SK-N-SH (cell line): ENCODE results near the gene C8B. TPM values are rescaled to one million over a fixed set of nuclear protein-coding genes. Genes with fewer than 3 reads are reported as not detected.

Experiments used
- CTCF ChIA-PET: fragments of 300-600, 350-600 bp; formaldehyde crosslinking; extraction: SDS; loops from one replicate; lab custom pipeline; 2021; lab: Yijun Ruan, JAX
- POLR2A ChIA-PET: fragments of 350-600 bp; sonication (Branson Sonifier 250); formaldehyde crosslinking; extraction: SDS; loops from one replicate; lab custom pipeline; 2020; ENCODE audit warnings: antibody characterized with exemption, inconsistent platforms; lab: Yijun Ruan, JAX
- DNase-seq: peaks from one replicate; pipeline ENCODE4 v3.0.0; 2012
- H2AFZ ChIP-seq: fragments of 200-600 bp; sonication (generic); 2 replicates; pipeline ENCODE4 v1.8.1; 2016; ENCODE audit warnings: antibody characterized with exemption, mild to moderate bottlenecking, low read depth
- H3F3A ChIP-seq: fragments of 200-600 bp; sonication (generic); replicated peaks from 2 replicates; pipeline ENCODE3; 2016; ENCODE audit warnings: antibody characterized with exemption, mild to moderate bottlenecking; ENCODE audit not compliant: insufficient read depth
- H3K27ac ChIP-seq, 2 experiments: fragments of 200-500 bp in 1 of 2; fragments of 200-600 bp in 1 of 2; sonication (Bioruptor generic) in 1 of 2; sonication (generic), shearing (Covaris generic) in 1 of 2; 2 replicates each; pipeline versions ENCODE4 v1.5.1 to v1.6.1; 2014 to 2016; ENCODE audit warnings: low read depth in 2 of 2, inconsistent platforms in 1 of 2, low read length in 1 of 2, mild to moderate bottlenecking in 1 of 2, mixed read lengths in 1 of 2
- H3K27me3 ChIP-seq: fragments of 200-600 bp; sonication (generic), shearing (Covaris generic); 2 replicates; pipeline ENCODE4 v1.6.1; 2016; ENCODE audit warnings: mixed run types; ENCODE audit not compliant: insufficient read depth
- H3K36me3 ChIP-seq, 2 experiments: fragments of 200-500 bp in 1 of 2; fragments of 200-600 bp in 1 of 2; sonication (Bioruptor generic) in 1 of 2; sonication (generic) in 1 of 2; replicated peaks in 1 of 2; 2 replicates each; pipeline versions ENCODE3 to v1.5.1; 2014 to 2016; ENCODE audit warnings: low read length in 1 of 2, mild to moderate bottlenecking in 1 of 2; ENCODE audit not compliant: insufficient read depth in 2 of 2, control insufficient read depth in 1 of 2
- H3K4me1 ChIP-seq, 2 experiments: fragments of 200-500 bp in 1 of 2; fragments of 200-600 bp in 1 of 2; sonication (Bioruptor generic) in 1 of 2; sonication (generic), shearing (Covaris generic) in 1 of 2; 2 replicates each; pipeline versions ENCODE4 v1.5.1 to v1.6.1; 2014 to 2016; ENCODE audit warnings: low read depth in 1 of 2, low read length in 1 of 2, mixed run types in 1 of 2; ENCODE audit not compliant: insufficient read depth in 2 of 2, control insufficient read depth in 1 of 2
- H3K4me2 ChIP-seq: fragments of 200-600 bp; sonication (generic), shearing (Covaris generic); 2 replicates; pipeline ENCODE4 v1.6.1; 2017; ENCODE audit warnings: mixed run types
- H3K4me3 ChIP-seq, 2 experiments: fragments of 200-500 bp in 1 of 2; fragments of 200-600 bp in 1 of 2; sonication (Bioruptor generic) in 1 of 2; sonication (generic), shearing (Covaris generic) in 1 of 2; 2 replicates each; pipeline versions ENCODE4 v1.5.1 to v1.8.1; 2014 to 2016; ENCODE audit warnings: low read depth in 2 of 2, inconsistent platforms in 1 of 2, low read length in 1 of 2, mild to moderate bottlenecking in 1 of 2, mixed read lengths in 1 of 2, moderate library complexity in 1 of 2
- H3K79me2 ChIP-seq: fragments of 200-600 bp; sonication (generic); 2 replicates; pipeline ENCODE4 v1.8.1; 2017; ENCODE audit warnings: mild to moderate bottlenecking; ENCODE audit not compliant: insufficient read depth
- H3K9ac ChIP-seq: fragments of 200-600 bp; sonication (generic); 2 replicates; pipeline ENCODE4 v1.6.1; 2017; ENCODE audit warnings: mixed run types
- H3K9me2 ChIP-seq: fragments of 200-600 bp; sonication (generic); 2 replicates; pipeline ENCODE4 v1.6.1; 2017; ENCODE audit warnings: mixed run types
- H3K9me3 ChIP-seq: fragments of 200-600 bp; sonication (generic); 2 replicates; pipeline ENCODE4 v1.6.1; 2017; ENCODE audit warnings: mixed run types, mild to moderate bottlenecking, moderate library complexity
- H4K20me1 ChIP-seq: fragments of 200-600 bp; sonication (generic); 2 replicates; pipeline ENCODE4 v1.6.1; 2017; ENCODE audit warnings: mild to moderate bottlenecking, mixed run types; ENCODE audit not compliant: insufficient read depth
- EZH2phosphoT487 ChIP-seq: fragments of 200-600 bp; sonication (generic); IDR thresholded peaks from 2 replicates; pipeline ENCODE4 v1.6.1; 2017; ENCODE audit warnings: low read depth, mixed run types, mild to moderate bottlenecking, antibody characterized with exemption, moderate library complexity, borderline replicate concordance
- FOSL2 ChIP-seq: IDR thresholded peaks from 2 replicates; pipeline ENCODE4 v1.4.0; 2012; ENCODE audit warnings: low read depth, mild to moderate bottlenecking, moderate library complexity, borderline replicate concordance
- FOXJ3 ChIP-seq: sonication (generic); formaldehyde crosslinking; IDR thresholded peaks from 2 replicates; pipeline ENCODE4 v1.5.1; 2020; ENCODE audit warnings: mild to moderate bottlenecking, missing genetic modification reagents
- FOXM1 ChIP-seq: IDR thresholded peaks from 2 replicates; pipeline ENCODE4 v1.4.0; 2012; ENCODE audit warnings: low read depth, mild to moderate bottlenecking
- GABPA ChIP-seq: IDR thresholded peaks from 2 replicates; pipeline ENCODE4 v1.4.0; 2012; ENCODE audit warnings: low read depth, mild to moderate bottlenecking
- GATA2 ChIP-seq: sonication (generic); formaldehyde crosslinking; IDR thresholded peaks from 2 replicates; pipeline ENCODE4 v1.5.0; 2020; ENCODE audit warnings: mild to moderate bottlenecking, missing genetic modification reagents
- JUND ChIP-seq: IDR thresholded peaks from 2 replicates; pipeline ENCODE4 v1.4.0; 2012
- MXI1 ChIP-seq: IDR thresholded peaks from 2 replicates; pipeline ENCODE4 v1.6.1; 2012; ENCODE audit warnings: mild to moderate bottlenecking, low read depth, low read length, improper control_type of control experiment
- PBX3 ChIP-seq: IDR thresholded peaks from 2 replicates; pipeline ENCODE4; 2012
- POLR2AphosphoS5 ChIP-seq: IDR thresholded peaks from 2 replicates; pipeline ENCODE4 v1.6.1; 2012; ENCODE audit warnings: low read depth, low read length
- SIN3A ChIP-seq: IDR thresholded peaks from 2 replicates; pipeline ENCODE4 v1.6.1; 2012; ENCODE audit warnings: low read depth, mild to moderate bottlenecking, low read length, moderate library complexity, borderline replicate concordance
- TAF1 ChIP-seq: IDR thresholded peaks from 2 replicates; pipeline ENCODE4 v1.6.1; 2012; ENCODE audit warnings: low read depth, mild to moderate bottlenecking, low read length, moderate library complexity, borderline replicate concordance
- TCF12 ChIP-seq: IDR thresholded peaks from 2 replicates; pipeline ENCODE4 v1.4.0; 2012
- TEAD4 ChIP-seq: IDR thresholded peaks from 2 replicates; pipeline ENCODE4 v1.4.0; 2012; ENCODE audit warnings: mild to moderate bottlenecking, borderline replicate concordance; ENCODE audit not compliant: insufficient read depth
- WGBS: methylation state at CpG from one replicate; pipeline ENCODE4 v1.1.6; 2017; ENCODE audit warnings: low lambda C conversion rate; 5-methylcytosine and 5-hydroxymethylcytosine counted together
- polyA plus RNA-seq, 3 experiments: library from polyadenylated mRNA; depleted of rRNA; stranded (reverse); fragments of >200 nt; gene quantifications; 2 replicates each; pipeline ENCODE4 v1.2.3, GENCODE V29; 2012
- TF ChIP-seq, protein P1 (sequence below): IDR thresholded peaks from 2 replicates; pipeline ENCODE4 v1.4.0; 2012; ENCODE audit warnings: low read depth, borderline replicate concordance
- TF ChIP-seq, protein P2 (sequence below): fragments of 200-600 bp; sonication (generic); IDR thresholded peaks from 2 replicates; pipeline ENCODE4 v1.6.1; 2017; ENCODE audit warnings: antibody characterized with exemption, mild to moderate bottlenecking, moderate library complexity
- TF ChIP-seq, protein P3 (sequence below): fragments of 150-350 bp; IDR thresholded peaks from 2 replicates; pipeline ENCODE4 v1.6.1; 2017; ENCODE audit warnings: antibody characterized with exemption, low read length, low read depth, borderline replicate concordance

Gene C8B
- polyA plus RNA-seq, 1 of the 3 experiments (the other 2 are of a cell fraction): not detected

DNA sequence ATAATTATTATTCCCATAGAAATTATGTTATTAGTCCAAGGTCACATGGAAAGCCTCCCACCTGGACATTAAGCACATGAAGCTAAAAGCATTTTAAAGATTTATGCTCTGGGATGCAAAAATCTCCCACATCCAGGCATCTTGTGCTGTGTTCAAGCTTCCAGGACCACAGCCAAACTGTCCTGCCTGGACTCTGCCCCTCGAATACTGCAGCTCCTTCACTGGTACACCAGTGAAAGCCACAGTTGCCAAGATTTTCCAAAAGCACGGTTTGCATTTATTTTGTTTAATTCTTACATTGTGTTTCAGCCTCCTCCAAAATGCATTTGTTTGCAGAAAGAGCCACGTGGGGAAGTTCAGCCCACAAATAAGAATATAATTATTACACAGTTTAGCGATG, 38.6 kb downstream of the C8B start:
- CTCF ChIA-PET: no interaction called here
- no peaks in the 10 kb centered on the region for H3K79me2 ChIP-seq
- no peaks in the 10 kb centered on the region for H3K9me2 ChIP-seq
- no peak overlapping the region for H3K27ac ChIP-seq
- 51% methylated on average over 4 of the region's 4 CpGs for WGBS
- H3K4me1 ChIP-seq: peaks cover 0 to 2% of the 10 kb centered on the region in 2 experiments; a peak in 1 of 4 replicates
- H4K20me1 ChIP-seq: no peaks in the 10 kb centered on the region
- H3K27me3 ChIP-seq: no peaks in the 10 kb centered on the region
- no peak overlapping the region for H3K9ac ChIP-seq
- no peaks in the 10 kb centered on the region for H3F3A ChIP-seq
- H3K36me3 ChIP-seq: no peaks in the 10 kb centered on the region
- H3K4me3 ChIP-seq: no peak overlapping the region
- no peak for DNase-seq
- TF ChIP-seq MXI1 (no peak), TCF12 (no peak), FOSL2 (no peak), GATA2 (CRISPR knock-in tag) (no peak), FOXM1 (no peak), SIN3A (no peak), TAF1 (no peak)
- TF ChIP-seq, protein P1, sequence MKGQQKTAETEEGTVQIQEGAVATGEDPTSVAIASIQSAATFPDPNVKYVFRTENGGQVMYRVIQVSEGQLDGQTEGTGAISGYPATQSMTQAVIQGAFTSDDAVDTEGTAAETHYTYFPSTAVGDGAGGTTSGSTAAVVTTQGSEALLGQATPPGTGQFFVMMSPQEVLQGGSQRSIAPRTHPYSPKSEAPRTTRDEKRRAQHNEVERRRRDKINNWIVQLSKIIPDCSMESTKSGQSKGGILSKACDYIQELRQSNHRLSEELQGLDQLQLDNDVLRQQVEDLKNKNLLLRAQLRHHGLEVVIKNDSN: no peak
- TF ChIP-seq, protein P2, sequence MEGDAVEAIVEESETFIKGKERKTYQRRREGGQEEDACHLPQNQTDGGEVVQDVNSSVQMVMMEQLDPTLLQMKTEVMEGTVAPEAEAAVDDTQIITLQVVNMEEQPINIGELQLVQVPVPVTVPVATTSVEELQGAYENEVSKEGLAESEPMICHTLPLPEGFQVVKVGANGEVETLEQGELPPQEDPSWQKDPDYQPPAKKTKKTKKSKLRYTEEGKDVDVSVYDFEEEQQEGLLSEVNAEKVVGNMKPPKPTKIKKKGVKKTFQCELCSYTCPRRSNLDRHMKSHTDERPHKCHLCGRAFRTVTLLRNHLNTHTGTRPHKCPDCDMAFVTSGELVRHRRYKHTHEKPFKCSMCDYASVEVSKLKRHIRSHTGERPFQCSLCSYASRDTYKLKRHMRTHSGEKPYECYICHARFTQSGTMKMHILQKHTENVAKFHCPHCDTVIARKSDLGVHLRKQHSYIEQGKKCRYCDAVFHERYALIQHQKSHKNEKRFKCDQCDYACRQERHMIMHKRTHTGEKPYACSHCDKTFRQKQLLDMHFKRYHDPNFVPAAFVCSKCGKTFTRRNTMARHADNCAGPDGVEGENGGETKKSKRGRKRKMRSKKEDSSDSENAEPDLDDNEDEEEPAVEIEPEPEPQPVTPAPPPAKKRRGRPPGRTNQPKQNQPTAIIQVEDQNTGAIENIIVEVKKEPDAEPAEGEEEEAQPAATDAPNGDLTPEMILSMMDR: no peak
- H2AFZ ChIP-seq: no peak overlapping the region
- no peak overlapping the region for H3K4me2 ChIP-seq
- POLR2A ChIA-PET: no interaction called here
- H3K9me3 ChIP-seq: no peaks in the 10 kb centered on the region

GRCh38 chr1:56925193-56925592, 40.6 kb downstream of the C8B start:
- H3K36me3 ChIP-seq: no peaks in the 10 kb centered on the region
- H3F3A ChIP-seq: no peaks in the 10 kb centered on the region
- H3K4me1 ChIP-seq: peaks cover 0 to 6% of the 10 kb centered on the region in 2 experiments; a peak in 1 of 4 replicates
- H3K9me2 ChIP-seq: no peaks in the 10 kb centered on the region
- no peak overlapping the region for H3K27ac ChIP-seq
- H4K20me1 ChIP-seq: no peaks in the 10 kb centered on the region
- ChIA-PET CTCF (no interaction called here), POLR2A (no interaction called here)
- H3K27me3 ChIP-seq: no peaks in the 10 kb centered on the region
- no peak for DNase-seq
- no peaks in the 10 kb centered on the region for H3K9me3 ChIP-seq
- no peak overlapping the region for H3K9ac ChIP-seq
- H2AFZ ChIP-seq: no peak overlapping the region
- no peak overlapping the region for H3K4me3 ChIP-seq
- TF ChIP-seq TEAD4: no peak
- TF ChIP-seq PBX3: no peak
- TF ChIP-seq SIN3A: no peak
- TF ChIP-seq EZH2phosphoT487: no peak
- TF ChIP-seq, protein P3, sequence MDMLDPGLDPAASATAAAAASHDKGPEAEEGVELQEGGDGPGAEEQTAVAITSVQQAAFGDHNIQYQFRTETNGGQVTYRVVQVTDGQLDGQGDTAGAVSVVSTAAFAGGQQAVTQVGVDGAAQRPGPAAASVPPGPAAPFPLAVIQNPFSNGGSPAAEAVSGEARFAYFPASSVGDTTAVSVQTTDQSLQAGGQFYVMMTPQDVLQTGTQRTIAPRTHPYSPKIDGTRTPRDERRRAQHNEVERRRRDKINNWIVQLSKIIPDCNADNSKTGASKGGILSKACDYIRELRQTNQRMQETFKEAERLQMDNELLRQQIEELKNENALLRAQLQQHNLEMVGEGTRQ: no peak
- no peak for TF ChIP-seq GABPA
- no peak for TF ChIP-seq TCF12
- no peak for TF ChIP-seq JUND
- TF ChIP-seq FOXJ3 (CRISPR knock-in tag): no peak
- no peak for TF ChIP-seq TAF1
- no peak for TF ChIP-seq POLR2AphosphoS5
- no peaks in the 10 kb centered on the region for H3K79me2 ChIP-seq
- H3K4me2 ChIP-seq: no peak overlapping the region
